Measurements from ENCODE around the gene PPP1R27. TPM values are rescaled to one million over a fixed set of nuclear protein-coding genes. Genes with fewer than 3 reads are reported as not detected.

PPP1R27 gene
- total RNA-seq, 1 experiment from 2014 or later, result not detected

GRCh38 chr17:81819708-81820107 is 15.1 kb downstream of the PPP1R27 start:
- no peaks in the 10 kb centered on the region for H3K36me3 Mint-ChIP-seq (ENCODE audit: insufficient read depth, unreplicated experiment)
- no peak for DNase-seq (ENCODE audit: unreplicated experiment)
- BruUV-seq (replicated peaks), result no TSS peak
- H3K27ac Mint-ChIP-seq (ENCODE audit: low read depth, unreplicated experiment), result no peak overlapping the region
- intact Hi-C loops (cut with micrococcal nuclease), result no loop called here
- peaks cover 27% of the 10 kb centered on the region for H3K27me3 Mint-ChIP-seq (ENCODE audit: insufficient read depth, unreplicated experiment)
- H3K4me3 Mint-ChIP-seq (ENCODE audit: unreplicated experiment), result no peak overlapping the region
- H3K4me1 Mint-ChIP-seq (ENCODE audit: insufficient read depth, unreplicated experiment), result peaks cover 6% of the 10 kb centered on the region
- H3K9me3 Mint-ChIP-seq (ENCODE audit: unreplicated experiment), result no peaks in the 10 kb centered on the region
- CTCF ChIA-PET, result interaction anchor here (0.6 kb wide), 1 partner anchor 247 kb away, joined by 4 read pairs; no protein-coding TSS in a partner anchor
- TF ChIP-seq CTCF (IDR thresholded peaks at IDR 0.05; ENCODE audit: unreplicated experiment), result no peak
- POLR2A ChIA-PET, result no interaction called here

- TF ChIP-seq CTCF (IDR thresholded peaks at IDR 0.05; ENCODE audit: unreplicated experiment), result no peak
- intact Hi-C loops (cut with micrococcal nuclease), result no loop called here
- Mint-ChIP-seq H3K9me3 (ENCODE audit: unreplicated experiment) (no peaks in the 10 kb centered on the region), H3K36me3 (ENCODE audit: insufficient read depth, unreplicated experiment) (no peaks in the 10 kb centered on the region), H3K4me3 (ENCODE audit: unreplicated experiment) (no peak overlapping the region), H3K27ac (ENCODE audit: low read depth, unreplicated experiment) (no peak overlapping the region), H3K27me3 (ENCODE audit: insufficient read depth, unreplicated experiment) (peaks cover 27% of the 10 kb centered on the region), H3K4me1 (ENCODE audit: insufficient read depth, unreplicated experiment) (peaks cover 6% of the 10 kb centered on the region)
- BruUV-seq (replicated peaks), result no TSS peak
- no peak for DNase-seq (ENCODE audit: unreplicated experiment)
- ChIA-PET POLR2A (interaction anchor here (0.8 to 1.2 kb wide), 2 partner anchors 15 to 16 kb away, joined by 3 read pairs; partner anchors contain the start of gene MCRIP1), CTCF (interaction anchor here (0.6 to 0.9 kb wide), 2 partner anchors 10 to 275 kb away, joined by 3 read pairs; no protein-coding TSS in a partner anchor)
These were observed 17.1 kb downstream of the PPP1R27 start for GRCh38 chr17:81817758-81818147.

GRCh38 chr17:81815646-81815986 is 19.2 kb downstream of the PPP1R27 start:
- DNase-seq (ENCODE audit: unreplicated experiment), result no peak
- ChIA-PET CTCF (interaction anchor here (0.7 kb wide), 1 partner anchor 26 kb away, joined by 3 read pairs; no protein-coding TSS in a partner anchor), POLR2A (interaction anchor here (0.8 kb wide), 1 partner anchor 52 kb away, joined by 3 read pairs; no protein-coding TSS in a partner anchor)
- no peak overlapping the region for H3K27ac Mint-ChIP-seq (ENCODE audit: low read depth, unreplicated experiment)
- no TSS peak for BruUV-seq (replicated peaks)
- H3K4me3 Mint-ChIP-seq (ENCODE audit: unreplicated experiment), result no peak overlapping the region
- H3K9me3 Mint-ChIP-seq (ENCODE audit: unreplicated experiment), result no peaks in the 10 kb centered on the region
- intact Hi-C loops (cut with micrococcal nuclease), result no loop called here
- H3K27me3 Mint-ChIP-seq (ENCODE audit: insufficient read depth, unreplicated experiment), result peaks cover 28% of the 10 kb centered on the region
- peaks cover 6% of the 10 kb centered on the region for H3K4me1 Mint-ChIP-seq (ENCODE audit: insufficient read depth, unreplicated experiment)
- no peak for TF ChIP-seq CTCF (IDR thresholded peaks at IDR 0.05; ENCODE audit: unreplicated experiment)
- H3K36me3 Mint-ChIP-seq (ENCODE audit: insufficient read depth, unreplicated experiment), result no peaks in the 10 kb centered on the region

- no TSS peak for BruUV-seq (replicated peaks)
- no peak overlapping the region for H3K4me3 Mint-ChIP-seq (ENCODE audit: unreplicated experiment)
- peaks cover 6% of the 10 kb centered on the region for H3K4me1 Mint-ChIP-seq (ENCODE audit: insufficient read depth, unreplicated experiment)
- DNase-seq (ENCODE audit: unreplicated experiment), result no peak
- H3K27me3 Mint-ChIP-seq (ENCODE audit: insufficient read depth, unreplicated experiment), result peaks cover 34% of the 10 kb centered on the region
- intact Hi-C loops (cut with micrococcal nuclease), result no loop called here
- H3K36me3 Mint-ChIP-seq (ENCODE audit: insufficient read depth, unreplicated experiment), result no peaks in the 10 kb centered on the region
- POLR2A ChIA-PET, result interaction anchor here (0.8 kb wide), 1 partner anchor 52 kb away, joined by 3 read pairs; no protein-coding TSS in a partner anchor
- H3K27ac Mint-ChIP-seq (ENCODE audit: low read depth, unreplicated experiment), result no peak overlapping the region
- CTCF ChIA-PET, result no interaction called here
- H3K9me3 Mint-ChIP-seq (ENCODE audit: unreplicated experiment), result no peaks in the 10 kb centered on the region
- TF ChIP-seq CTCF (IDR thresholded peaks at IDR 0.05; ENCODE audit: unreplicated experiment), result no peak
These were observed 19.9 kb downstream of the PPP1R27 start for GRCh38 chr17:81814748-81815645.
